Activated naive CD4-positive, alpha-beta T cell treated with anti-CD3 and anti-CD28 coated beads, Interleukin-2, amount 10 ng/mL, durations not matched to agents 7 days and 5 days (primary cell): ENCODE results near the gene CAPN5.
"Not testable (repeated sequence)": the region's sequence is repeated elsewhere in the genome, so short reads cannot be mapped to it uniquely, and the experiment has no call there.

Experiments used
- CTCF ChIA-PET: fragments of 350-600 bp; sonication (Branson Sonifier 250); formaldehyde crosslinking; loops from one replicate; lab custom pipeline; 2021; ENCODE audit warnings: antibody characterized with exemption; lab: Charles Lee
- DNase-seq: peaks from one replicate; pipeline ENCODE4 v3.0.0-alpha.2; 2020
- H3K27ac Mint-ChIP-seq: one replicate; pipeline ENCODE4 v1.8.0; 2021; ENCODE audit warnings: mild to moderate bottlenecking, moderate library complexity, mixed read lengths
- H3K27me3 Mint-ChIP-seq: one replicate; pipeline ENCODE4 v1.8.0; 2021; ENCODE audit warnings: mild to moderate bottlenecking, mixed read lengths
- H3K36me3 Mint-ChIP-seq: one replicate; pipeline ENCODE4 v1.8.0; 2021; ENCODE audit warnings: mixed read lengths
- H3K4me1 Mint-ChIP-seq: one replicate; pipeline ENCODE4 v1.8.0; 2021; ENCODE audit warnings: mixed read lengths
- H3K4me3 Mint-ChIP-seq: one replicate; pipeline ENCODE4 v1.8.0; 2021; ENCODE audit warnings: mild to moderate bottlenecking, moderate library complexity, mixed read lengths
- H3K9me3 Mint-ChIP-seq: one replicate; pipeline ENCODE4 v1.8.0; 2021; ENCODE audit warnings: mixed read lengths

CAPN5 gene

DNA sequence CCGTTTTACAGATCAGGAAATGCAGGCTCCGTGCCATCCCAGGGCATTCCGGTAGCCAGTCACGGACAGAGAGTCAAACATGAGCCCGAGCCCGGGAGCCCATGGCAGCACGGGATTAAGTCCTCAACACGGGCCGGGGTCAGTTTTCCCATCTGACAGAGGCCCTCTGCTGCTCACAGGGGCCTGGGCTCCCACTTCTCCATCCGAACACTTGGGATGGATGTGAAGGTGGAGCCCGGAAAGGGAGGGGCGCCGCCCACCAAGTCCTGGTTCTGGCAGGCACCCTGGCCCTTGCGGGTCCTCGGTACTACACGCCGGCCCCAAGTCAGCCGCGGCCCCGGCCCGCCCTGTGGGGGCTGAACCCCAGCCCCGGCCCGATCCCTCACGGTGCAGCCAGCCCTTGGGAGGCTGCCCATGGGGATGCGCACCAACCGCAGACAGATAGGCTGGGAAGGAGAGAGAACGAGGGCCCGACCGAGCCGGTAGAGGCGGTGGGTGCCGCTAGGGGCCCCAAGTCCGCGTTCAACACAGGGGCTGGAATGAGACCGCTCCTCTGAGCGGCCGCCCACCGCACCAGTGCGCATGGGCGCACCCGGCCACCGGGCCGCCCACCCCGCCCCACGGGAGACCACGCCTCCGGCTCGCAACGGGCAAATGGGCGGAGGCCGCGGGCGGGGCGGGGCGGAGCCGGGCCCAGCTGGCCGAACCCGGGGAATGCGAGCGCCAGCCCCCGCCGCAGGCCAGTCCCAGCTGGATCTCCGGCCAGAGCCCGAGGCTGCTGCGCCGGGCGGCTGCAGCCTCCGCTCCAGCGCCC, at the start of gene CAPN5:
CAPN5 (plus strand) TSS at position 743 of the 814 bp plus-strand sequence. CDS start 17,916 bp downstream, outside the sequence.
- CTCF ChIA-PET: interaction anchor here (5.7 kb wide), 1 partner anchor 25 kb away, joined by 56 read pairs; no protein-coding TSS in a partner anchor
- Mint-ChIP-seq H3K9me3 (no peaks in the 10 kb centered on the region), H3K27ac (peak within 1 kb of the TSS; percentile 24), H3K36me3 (no peaks in the 10 kb centered on the region), H3K27me3 (peaks cover 74% of the 10 kb centered on the region), H3K4me3 (peak within 1 kb of the TSS; percentile 71), H3K4me1 (peaks cover 10% of the 10 kb centered on the region)
- DNase-seq: peak; percentile 88

DNA sequence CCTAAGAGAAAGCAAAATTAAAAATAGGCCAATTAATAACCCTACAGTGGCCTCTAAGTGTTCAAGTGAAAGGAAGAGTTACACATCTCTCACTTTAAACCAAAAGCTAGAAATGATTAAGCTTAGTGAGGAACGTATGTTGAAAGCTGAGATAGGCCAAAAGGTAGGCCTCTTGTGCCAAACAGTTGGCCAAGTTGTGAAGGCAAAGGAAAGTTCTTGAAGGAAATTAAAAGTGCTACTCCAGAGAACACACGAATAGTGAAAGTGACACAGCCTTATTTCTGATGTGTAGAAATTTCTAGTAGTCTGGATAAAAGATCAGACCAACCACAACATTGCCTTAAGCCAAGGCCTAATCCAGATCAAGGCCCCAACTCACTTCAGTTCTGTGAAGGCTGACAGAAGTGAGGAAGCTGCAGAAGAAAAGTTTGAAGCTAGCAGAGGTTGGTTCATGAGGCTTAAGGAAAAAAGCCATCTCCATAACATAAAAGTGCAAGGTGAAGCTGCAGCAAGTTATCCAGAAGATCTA, 48.3 kb upstream of the CAPN5 start:
- peaks cover 11% of the 10 kb centered on the region for H3K4me1 Mint-ChIP-seq
- not testable (repeated sequence) for H3K27ac Mint-ChIP-seq

DNA sequence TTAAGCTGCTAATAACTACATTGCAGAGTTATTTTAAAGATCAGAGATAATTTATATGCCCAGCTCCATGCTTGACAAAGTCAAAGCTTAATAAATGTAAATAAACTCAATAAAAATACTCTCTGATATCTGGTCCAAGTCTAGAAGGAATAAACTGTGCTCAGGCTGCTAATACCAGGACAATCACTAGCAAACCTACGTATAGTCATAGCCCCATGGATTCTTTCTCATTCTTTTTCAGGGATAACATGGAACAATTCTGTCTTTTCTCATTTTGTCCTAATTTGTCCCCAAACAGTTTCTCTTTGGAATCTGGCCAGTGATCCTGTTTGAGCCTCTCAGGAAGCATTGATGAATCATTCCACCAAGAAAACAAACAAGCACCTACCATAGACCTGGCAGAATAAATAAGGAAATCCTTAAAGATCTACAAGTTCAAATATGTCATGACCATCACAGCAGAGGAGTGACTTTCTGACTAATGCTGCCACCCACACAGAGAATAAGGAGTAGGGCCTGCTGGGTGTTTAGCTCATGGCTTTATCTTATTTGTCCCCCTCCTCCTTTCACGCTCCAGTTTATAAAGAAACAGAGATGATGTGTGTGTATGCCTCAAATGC, 46.7 kb upstream of the CAPN5 start:
- CTCF ChIA-PET: interaction anchor here (1.4 kb wide), 1 partner anchor 100 kb away, joined by 3 read pairs; no protein-coding TSS in a partner anchor
- H3K27me3 Mint-ChIP-seq: no peaks in the 10 kb centered on the region
- no peak for DNase-seq
- H3K4me1 Mint-ChIP-seq: peaks cover 11% of the 10 kb centered on the region
- H3K36me3 Mint-ChIP-seq: peaks cover 4% of the 10 kb centered on the region
- H3K4me3 Mint-ChIP-seq: no peak overlapping the region
- no peak overlapping the region for H3K27ac Mint-ChIP-seq
- H3K9me3 Mint-ChIP-seq: no peaks in the 10 kb centered on the region

More for the DNA sequence above, 48.3 kb upstream of the CAPN5 start:
- not testable (repeated sequence) for H3K4me3 Mint-ChIP-seq, H3K27me3 Mint-ChIP-seq, H3K9me3 Mint-ChIP-seq, H3K36me3 Mint-ChIP-seq, DNase-seq
- CTCF ChIA-PET: interaction anchor here (0.7 kb wide), 1 partner anchor 99 kb away, joined by 3 read pairs; no protein-coding TSS in a partner anchor

DNA sequence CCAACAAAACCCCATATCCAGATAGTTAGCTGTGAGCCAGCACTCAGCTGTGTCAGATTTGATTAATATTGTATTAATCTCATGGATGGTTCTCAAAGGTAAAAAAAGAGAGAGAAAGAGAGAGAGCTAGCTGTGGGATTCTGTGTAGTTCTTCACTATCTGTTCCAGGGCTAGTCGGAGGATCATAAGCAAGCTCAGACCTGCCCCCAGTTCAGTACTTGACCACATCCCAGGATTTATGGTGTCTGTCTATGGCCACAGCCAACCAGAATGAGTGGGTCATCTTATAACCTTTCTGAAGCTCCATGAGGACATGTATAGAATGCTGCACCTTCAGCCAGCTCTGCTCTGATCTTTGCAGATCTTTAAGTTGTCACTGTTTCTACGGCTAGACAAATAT, 46.0 kb upstream of the CAPN5 start:
- Mint-ChIP-seq H3K4me3 (no peak overlapping the region), H3K27me3 (no peaks in the 10 kb centered on the region), H3K27ac (no peak overlapping the region), H3K9me3 (no peaks in the 10 kb centered on the region), H3K36me3 (peaks cover 4% of the 10 kb centered on the region), H3K4me1 (peaks cover 11% of the 10 kb centered on the region)
- CTCF ChIA-PET: interaction anchor here (1.4 kb wide), 1 partner anchor 101 kb away, joined by 3 read pairs; no protein-coding TSS in a partner anchor
- DNase-seq: no peak

DNA sequence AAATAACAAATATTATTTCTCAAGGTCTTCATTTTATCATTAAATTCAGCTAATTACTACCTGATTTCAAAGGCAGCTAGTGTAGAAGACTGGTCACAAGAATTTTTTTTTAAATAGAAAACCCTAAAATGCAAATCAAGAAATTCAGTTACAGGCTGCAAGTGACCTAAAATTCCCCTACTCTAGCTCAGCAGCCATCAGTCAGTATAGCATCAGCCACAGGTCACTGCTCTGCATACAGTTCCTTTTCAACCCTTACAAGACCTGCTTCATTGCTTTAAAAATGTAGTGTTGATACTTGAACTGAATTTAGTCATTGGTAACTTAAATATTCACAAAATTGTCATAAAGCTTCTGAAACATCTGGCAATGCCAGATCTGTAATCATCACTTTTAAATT, 42.0 kb upstream of the CAPN5 start:
- Mint-ChIP-seq H3K27ac (no peak overlapping the region), H3K27me3 (peaks cover 13% of the 10 kb centered on the region), H3K4me3 (no peak overlapping the region), H3K36me3 (no peaks in the 10 kb centered on the region), H3K4me1 (no peaks in the 10 kb centered on the region), H3K9me3 (no peaks in the 10 kb centered on the region)
- CTCF ChIA-PET: interaction anchor here (1.1 to 2.0 kb wide), 2 partner anchors 11 to 105 kb away, joined by 3 to 7 read pairs; no protein-coding TSS in a partner anchor
- no peak for DNase-seq

DNA sequence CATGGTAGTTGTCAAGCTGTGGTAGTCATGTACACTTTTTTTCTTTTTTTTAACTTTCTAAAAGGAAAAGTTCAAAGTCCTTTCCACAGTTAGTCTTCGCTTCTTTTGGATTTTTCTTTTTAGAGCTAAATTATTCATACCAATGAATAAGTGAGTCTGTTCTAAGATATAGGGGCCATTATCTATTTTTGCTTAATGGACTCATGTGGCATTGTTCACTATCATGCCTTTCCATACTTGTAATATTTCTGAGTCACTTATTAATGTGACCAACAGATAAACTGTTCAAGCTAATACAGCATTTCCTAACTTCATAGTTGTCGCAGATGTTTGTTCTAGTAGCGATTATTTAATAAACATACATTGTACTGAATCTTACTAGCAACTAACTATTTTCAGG, 40.5 kb upstream of the CAPN5 start:
- no peaks in the 10 kb centered on the region for H3K36me3 Mint-ChIP-seq
- H3K27ac Mint-ChIP-seq: no peak overlapping the region
- CTCF ChIA-PET: interaction anchor here (1.9 kb wide), 1 partner anchor 21 kb away, joined by 5 read pairs; no protein-coding TSS in a partner anchor

DNA sequence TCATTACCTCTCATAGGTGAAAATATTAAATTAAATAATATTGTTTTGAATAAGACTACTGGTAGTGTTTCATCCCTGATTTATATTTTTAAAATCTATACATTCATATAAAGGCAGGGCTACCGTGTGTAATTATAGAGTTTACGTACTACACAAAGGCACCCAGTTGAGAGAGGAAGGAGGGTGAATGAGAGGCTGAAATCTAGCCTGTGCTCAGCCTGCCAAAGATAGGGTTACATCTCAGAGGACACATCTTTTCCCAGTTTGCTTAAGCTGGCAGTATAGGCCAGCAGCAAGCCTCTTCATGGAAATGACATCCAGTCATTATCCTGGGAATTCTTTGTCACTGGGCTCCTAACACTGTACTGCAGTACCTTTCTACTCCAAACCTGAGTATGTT, 40.0 kb upstream of the CAPN5 start:
- CTCF ChIA-PET: interaction anchor here (1.9 kb wide), 1 partner anchor 21 kb away, joined by 5 read pairs; no protein-coding TSS in a partner anchor
- Mint-ChIP-seq H3K4me1 (no peaks in the 10 kb centered on the region), H3K36me3 (no peaks in the 10 kb centered on the region), H3K9me3 (no peaks in the 10 kb centered on the region), H3K27me3 (peaks cover 31% of the 10 kb centered on the region), H3K27ac (no peak overlapping the region), H3K4me3 (no peak overlapping the region)
- DNase-seq: no peak

More for the DNA sequence above, 40.5 kb upstream of the CAPN5 start:
- no peak for DNase-seq
- H3K4me1 Mint-ChIP-seq: no peaks in the 10 kb centered on the region
- H3K4me3 Mint-ChIP-seq: no peak overlapping the region
- H3K9me3 Mint-ChIP-seq: no peaks in the 10 kb centered on the region
- H3K27me3 Mint-ChIP-seq: peaks cover 28% of the 10 kb centered on the region

DNA sequence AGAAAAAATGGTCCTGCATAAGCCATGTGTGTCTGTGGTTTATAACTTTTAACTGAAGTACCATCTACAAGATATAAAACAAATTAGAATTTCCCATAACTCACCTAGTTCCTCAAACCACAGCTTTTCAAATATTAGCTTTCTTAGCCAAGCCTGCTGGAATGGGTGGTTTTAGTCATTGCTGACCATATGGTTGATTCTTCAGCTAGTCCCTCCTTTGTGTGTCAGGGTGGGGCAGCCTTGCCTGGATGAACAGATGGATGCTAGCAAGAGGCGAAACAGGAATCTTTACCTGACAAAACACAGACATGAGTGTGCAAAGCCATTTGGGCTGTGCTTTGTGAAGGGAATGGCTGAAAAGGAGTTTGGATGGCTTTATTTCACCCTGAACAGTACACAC, 39.5 kb upstream of the CAPN5 start:
- no peak overlapping the region for H3K4me3 Mint-ChIP-seq
- CTCF ChIA-PET: interaction anchor here (1.9 kb wide), 1 partner anchor 20 kb away, joined by 5 read pairs; no protein-coding TSS in a partner anchor
- no peak overlapping the region for H3K27ac Mint-ChIP-seq

DNA sequence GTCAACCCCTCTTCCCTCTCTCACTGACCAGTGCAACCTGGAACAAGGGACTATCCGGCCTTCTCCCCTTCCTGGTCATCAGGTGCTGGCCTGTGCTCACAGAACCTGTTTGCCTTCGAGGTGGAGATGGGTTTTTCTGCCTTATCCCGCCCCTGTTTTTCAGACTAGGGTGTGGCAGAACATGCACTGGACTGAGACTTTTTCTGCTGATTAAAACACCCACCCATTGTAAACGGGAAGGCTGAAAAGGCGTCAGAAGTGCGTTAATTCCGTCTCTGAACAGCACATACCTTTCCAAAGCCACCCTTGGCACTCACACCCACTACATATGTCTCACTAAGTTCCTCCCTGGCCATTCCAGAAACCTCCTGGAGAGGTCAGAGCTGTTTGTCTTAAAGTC, 36.9 kb upstream of the CAPN5 start:
- H3K4me3 Mint-ChIP-seq: no peak overlapping the region

More for the DNA sequence above, 39.5 kb upstream of the CAPN5 start:
- DNase-seq: no peak
- no peaks in the 10 kb centered on the region for H3K9me3 Mint-ChIP-seq
- peaks cover 31% of the 10 kb centered on the region for H3K27me3 Mint-ChIP-seq
- H3K4me1 Mint-ChIP-seq: no peaks in the 10 kb centered on the region
- no peaks in the 10 kb centered on the region for H3K36me3 Mint-ChIP-seq

DNA sequence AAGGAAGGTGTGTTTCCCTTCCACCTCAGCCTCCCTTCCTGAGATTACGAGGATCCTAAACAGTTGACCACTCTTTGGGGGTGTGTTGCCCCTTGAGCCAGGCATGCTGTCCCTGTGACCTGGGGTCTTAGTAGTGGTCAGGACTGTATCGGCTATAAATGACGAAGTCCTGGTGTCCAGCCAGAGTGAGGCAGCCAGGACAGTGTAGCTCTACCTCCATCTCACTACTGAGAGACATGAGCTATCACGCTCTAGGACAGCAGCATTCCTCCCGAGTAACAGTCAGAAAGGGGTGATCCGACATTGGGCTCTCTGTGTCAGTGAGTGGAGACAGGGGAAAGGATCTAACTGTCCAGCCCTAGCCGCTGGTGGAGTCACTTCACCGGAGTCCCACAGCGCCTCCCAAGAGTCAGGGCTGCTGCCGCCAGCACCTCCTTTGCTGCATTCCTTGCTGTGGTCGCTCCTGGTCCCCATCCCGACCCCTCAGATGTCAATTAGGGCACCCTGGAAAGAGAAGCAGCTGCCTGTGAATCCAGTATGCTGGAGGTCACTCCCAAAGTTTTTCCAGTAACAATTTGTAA, 35.8 kb upstream of the CAPN5 start:
- Mint-ChIP-seq H3K4me1 (no peaks in the 10 kb centered on the region), H3K27me3 (peaks cover 46% of the 10 kb centered on the region), H3K4me3 (no peak overlapping the region), H3K36me3 (no peaks in the 10 kb centered on the region), H3K9me3 (no peaks in the 10 kb centered on the region), H3K27ac (no peak overlapping the region)
- CTCF ChIA-PET: interaction anchor here (2.2 kb wide), 1 partner anchor 112 kb away, joined by 12 read pairs; no protein-coding TSS in a partner anchor
- no peak for DNase-seq

More for the DNA sequence above, 36.9 kb upstream of the CAPN5 start:
- Mint-ChIP-seq H3K4me1 (no peaks in the 10 kb centered on the region), H3K9me3 (no peaks in the 10 kb centered on the region), H3K27me3 (peaks cover 39% of the 10 kb centered on the region), H3K36me3 (no peaks in the 10 kb centered on the region), H3K27ac (no peak overlapping the region)
- no peak for DNase-seq
- CTCF ChIA-PET: interaction anchor here (1.0 kb wide), 1 partner anchor 62 kb away, joined by 4 read pairs; no protein-coding TSS in a partner anchor

DNA sequence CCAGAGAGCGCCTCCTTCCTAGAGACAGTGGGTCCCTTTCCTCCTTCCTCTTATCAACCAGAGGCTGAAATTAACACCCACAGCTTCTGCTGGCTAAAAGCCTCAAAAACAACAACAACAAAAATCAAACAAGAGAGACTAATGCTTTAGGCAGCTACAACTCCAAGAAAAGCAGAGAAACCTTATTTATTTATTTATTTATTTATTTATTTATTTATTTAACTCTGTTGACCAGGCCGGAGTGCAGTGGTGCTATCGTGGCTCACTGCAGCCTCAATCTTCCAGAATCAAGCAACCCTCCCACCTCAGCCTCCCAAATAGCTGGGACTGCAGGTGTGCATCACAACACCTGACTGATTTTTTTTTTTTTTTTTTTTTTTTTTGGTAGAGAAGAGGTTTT, 35.2 kb upstream of the CAPN5 start:
- no peak overlapping the region for H3K27ac Mint-ChIP-seq
- H3K9me3 Mint-ChIP-seq: no peaks in the 10 kb centered on the region
- H3K4me3 Mint-ChIP-seq: no peak overlapping the region
- CTCF ChIA-PET: interaction anchor here (2.2 kb wide), 1 partner anchor 112 kb away, joined by 12 read pairs; no protein-coding TSS in a partner anchor
- H3K27me3 Mint-ChIP-seq: peaks cover 48% of the 10 kb centered on the region
- DNase-seq: no peak
- H3K4me1 Mint-ChIP-seq: no peaks in the 10 kb centered on the region
- H3K36me3 Mint-ChIP-seq: no peaks in the 10 kb centered on the region

DNA sequence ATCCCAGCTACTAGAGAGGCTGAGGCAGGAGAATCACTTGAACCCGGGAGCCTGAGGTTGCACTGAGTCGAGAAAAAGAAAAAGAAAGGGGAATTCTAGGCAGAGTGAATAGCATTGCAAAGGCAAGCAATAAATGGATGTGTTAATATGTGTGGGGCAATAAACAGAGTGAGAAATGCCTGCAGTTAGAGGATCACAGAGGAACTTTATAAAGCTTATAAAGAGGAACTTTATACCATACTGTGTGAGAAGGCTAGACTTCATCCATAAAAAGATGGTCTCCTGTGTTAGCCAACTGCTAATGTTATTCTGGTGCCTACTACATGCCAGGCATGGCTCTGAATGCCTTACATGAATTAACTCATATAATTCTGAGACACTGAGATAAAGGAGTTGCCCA, 31.7 kb upstream of the CAPN5 start:
- Mint-ChIP-seq H3K4me3 (no peak overlapping the region), H3K27ac (no peak overlapping the region), H3K36me3 (no peaks in the 10 kb centered on the region), H3K4me1 (peaks cover 4% of the 10 kb centered on the region), H3K9me3 (no peaks in the 10 kb centered on the region), H3K27me3 (peaks cover 62% of the 10 kb centered on the region)
- CTCF ChIA-PET: interaction anchor here (0.6 to 1.7 kb wide), 4 partner anchors 56 to 227 kb away, joined by 3 to 4 read pairs (median 4); no protein-coding TSS in a partner anchor
- no peak for DNase-seq

DNA sequence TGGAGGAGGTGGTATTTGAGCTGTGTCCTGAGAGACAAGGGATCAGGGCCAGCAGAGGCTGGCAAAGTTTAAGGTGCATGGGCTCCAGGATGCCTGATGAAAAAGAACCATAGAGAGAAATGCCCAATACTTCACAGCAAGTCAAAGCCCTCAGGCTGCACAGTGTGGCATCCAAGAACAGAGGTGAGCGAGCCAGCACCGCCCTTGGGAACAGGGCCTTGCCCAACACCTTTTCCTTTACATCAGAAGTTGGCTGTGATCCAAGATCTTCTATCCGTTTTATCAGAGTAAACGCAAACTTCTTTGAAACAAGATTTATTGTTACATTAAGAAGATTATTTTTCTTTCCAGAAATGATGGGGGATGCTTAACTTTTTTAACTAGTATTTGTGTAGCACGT, 31.2 kb upstream of the CAPN5 start:
- Mint-ChIP-seq H3K27me3 (peaks cover 62% of the 10 kb centered on the region), H3K4me3 (no peak overlapping the region), H3K9me3 (no peaks in the 10 kb centered on the region), H3K36me3 (no peaks in the 10 kb centered on the region), H3K27ac (no peak overlapping the region), H3K4me1 (peaks cover 4% of the 10 kb centered on the region)
- no peak for DNase-seq
- CTCF ChIA-PET: interaction anchor here (1.0 to 1.7 kb wide), 3 partner anchors 55 to 115 kb away, joined by 3 to 4 read pairs (median 3); no protein-coding TSS in a partner anchor
